Measurements from ENCODE around the gene LY6G6F. TPM values are rescaled to one million over a fixed set of nuclear protein-coding genes. Genes with fewer than 3 reads are reported as not detected.
A peak's percentile ranks its signal among the peaks of the same experiment; 100 is the strongest.

Gene LY6G6F
- total and polyA plus RNA-seq, 10 of the 15 experiments (the other 5 are each of a cell fraction or from before 2014, with no cell fraction given) = not detected

DNA sequence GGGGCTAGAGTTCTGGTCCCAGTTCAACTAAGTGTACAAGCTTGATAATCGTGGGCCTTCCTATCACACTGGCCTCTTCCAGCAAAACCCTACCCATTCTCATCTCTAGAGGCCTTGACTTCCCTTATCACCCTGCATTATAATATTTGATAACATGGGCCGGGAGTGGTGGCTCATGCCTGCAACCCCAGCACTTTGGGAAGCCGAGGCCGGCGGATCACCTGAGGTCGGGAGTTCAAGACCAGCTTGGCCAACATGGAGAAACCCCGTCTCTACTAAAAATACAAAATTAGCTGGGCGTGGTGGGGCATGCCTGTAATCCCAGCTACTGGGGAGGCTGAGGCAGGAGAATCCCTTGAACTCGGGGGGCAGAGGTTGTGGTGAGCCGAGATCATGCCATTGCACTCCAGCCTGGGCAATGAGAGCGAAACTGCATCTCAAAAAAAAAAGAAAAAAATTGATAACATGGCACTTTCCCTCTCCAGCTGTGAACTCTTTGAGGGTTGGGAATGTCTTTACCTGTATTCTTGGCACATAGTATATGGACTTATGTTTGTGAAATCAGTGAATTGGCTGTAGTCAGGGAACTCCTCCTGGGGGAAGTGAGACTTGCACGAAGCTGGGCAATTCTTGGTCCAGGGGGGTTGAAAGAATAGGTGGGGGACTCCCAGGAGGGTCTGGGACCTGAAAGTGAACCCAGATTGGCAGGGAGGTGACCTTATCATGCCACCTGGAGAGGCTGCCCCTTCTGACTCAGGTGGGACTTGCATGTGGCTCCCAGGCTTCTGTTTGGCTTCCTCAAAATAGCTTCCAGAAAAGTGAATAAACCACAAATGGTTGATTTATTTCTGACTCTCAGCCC is 45.2 kb upstream of the LY6G6F start (continued):
- TF ChIP-seq JUNB (IDR thresholded peaks at IDR 0.05) (no peak), MEF2B (IDR thresholded peaks at IDR 0.05; ENCODE audit: partially characterized antibody, poor library complexity, severe bottlenecking) (peak; percentile 60), SMARCA5 (IDR thresholded peaks at IDR 0.05) (0 out of 2 replicates have a peak, but pooled peaks have one; percentile 16), ZSCAN29 (IDR thresholded peaks at IDR 0.05) (no peak), FOXM1 (IDR thresholded peaks at IDR 0.05; ENCODE audit: low read depth, low read length) (no peak), EP300 (IDR thresholded peaks at IDR 0.05; ENCODE audit: borderline replicate concordance in 1 of 2, control insufficient read depth in 1 of 2, low read depth in 2 of 2, low read length in 2 of 2) (no peak), CREM (IDR thresholded peaks at IDR 0.05; ENCODE audit: low read depth) (no peak), SMAD1 (IDR thresholded peaks at IDR 0.05; ENCODE audit: low read depth, partially characterized antibody) (no peak), POLR2AphosphoS5 (IDR thresholded peaks at IDR 0.05; ENCODE audit: low read length) (no peak), NFXL1 (IDR thresholded peaks at IDR 0.05; ENCODE audit: borderline replicate concordance) (no peak), BRCA1 (IDR thresholded peaks at IDR 0.05; ENCODE audit: low read depth, low read length) (no peak), ATF3 (IDR thresholded peaks at IDR 0.05; ENCODE audit: borderline replicate concordance, extremely low read depth, low read depth, low read length) (no peak), MEF2A (IDR thresholded peaks at IDR 0.05; ENCODE audit: insufficient read depth, low read depth, low read length) (0 out of 2 replicates have a peak, but pooled peaks have one; percentile 38), NR2F1 (conservative IDR thresholded peaks at IDR 0.05) (peak; percentile 64), PML (IDR thresholded peaks at IDR 0.05; ENCODE audit: low read length) (0 out of 2 replicates have a peak, but pooled peaks have one; percentile 27), TAF1 (IDR thresholded peaks at IDR 0.05; ENCODE audit: borderline replicate concordance, low read depth, low read length) (no peak), NR2C1 (IDR thresholded peaks at IDR 0.05) (peak; percentile 31; the same call in 1 of the 2 replicates), RELA (IDR thresholded peaks at IDR 0.05; ENCODE audit: borderline replicate concordance, partially characterized antibody) (no peak), ELK1 (IDR thresholded peaks at IDR 0.05; ENCODE audit: low read depth, low read length) (no peak), MTA2 (IDR thresholded peaks at IDR 0.05; ENCODE audit: low read depth) (no peak)
- TF ChIP-seq, protein P1, sequence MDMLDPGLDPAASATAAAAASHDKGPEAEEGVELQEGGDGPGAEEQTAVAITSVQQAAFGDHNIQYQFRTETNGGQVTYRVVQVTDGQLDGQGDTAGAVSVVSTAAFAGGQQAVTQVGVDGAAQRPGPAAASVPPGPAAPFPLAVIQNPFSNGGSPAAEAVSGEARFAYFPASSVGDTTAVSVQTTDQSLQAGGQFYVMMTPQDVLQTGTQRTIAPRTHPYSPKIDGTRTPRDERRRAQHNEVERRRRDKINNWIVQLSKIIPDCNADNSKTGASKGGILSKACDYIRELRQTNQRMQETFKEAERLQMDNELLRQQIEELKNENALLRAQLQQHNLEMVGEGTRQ (IDR thresholded peaks at IDR 0.05; ENCODE audit: borderline replicate concordance, low read depth, low read length) = no peak
- TF ChIP-seq, protein P2, sequence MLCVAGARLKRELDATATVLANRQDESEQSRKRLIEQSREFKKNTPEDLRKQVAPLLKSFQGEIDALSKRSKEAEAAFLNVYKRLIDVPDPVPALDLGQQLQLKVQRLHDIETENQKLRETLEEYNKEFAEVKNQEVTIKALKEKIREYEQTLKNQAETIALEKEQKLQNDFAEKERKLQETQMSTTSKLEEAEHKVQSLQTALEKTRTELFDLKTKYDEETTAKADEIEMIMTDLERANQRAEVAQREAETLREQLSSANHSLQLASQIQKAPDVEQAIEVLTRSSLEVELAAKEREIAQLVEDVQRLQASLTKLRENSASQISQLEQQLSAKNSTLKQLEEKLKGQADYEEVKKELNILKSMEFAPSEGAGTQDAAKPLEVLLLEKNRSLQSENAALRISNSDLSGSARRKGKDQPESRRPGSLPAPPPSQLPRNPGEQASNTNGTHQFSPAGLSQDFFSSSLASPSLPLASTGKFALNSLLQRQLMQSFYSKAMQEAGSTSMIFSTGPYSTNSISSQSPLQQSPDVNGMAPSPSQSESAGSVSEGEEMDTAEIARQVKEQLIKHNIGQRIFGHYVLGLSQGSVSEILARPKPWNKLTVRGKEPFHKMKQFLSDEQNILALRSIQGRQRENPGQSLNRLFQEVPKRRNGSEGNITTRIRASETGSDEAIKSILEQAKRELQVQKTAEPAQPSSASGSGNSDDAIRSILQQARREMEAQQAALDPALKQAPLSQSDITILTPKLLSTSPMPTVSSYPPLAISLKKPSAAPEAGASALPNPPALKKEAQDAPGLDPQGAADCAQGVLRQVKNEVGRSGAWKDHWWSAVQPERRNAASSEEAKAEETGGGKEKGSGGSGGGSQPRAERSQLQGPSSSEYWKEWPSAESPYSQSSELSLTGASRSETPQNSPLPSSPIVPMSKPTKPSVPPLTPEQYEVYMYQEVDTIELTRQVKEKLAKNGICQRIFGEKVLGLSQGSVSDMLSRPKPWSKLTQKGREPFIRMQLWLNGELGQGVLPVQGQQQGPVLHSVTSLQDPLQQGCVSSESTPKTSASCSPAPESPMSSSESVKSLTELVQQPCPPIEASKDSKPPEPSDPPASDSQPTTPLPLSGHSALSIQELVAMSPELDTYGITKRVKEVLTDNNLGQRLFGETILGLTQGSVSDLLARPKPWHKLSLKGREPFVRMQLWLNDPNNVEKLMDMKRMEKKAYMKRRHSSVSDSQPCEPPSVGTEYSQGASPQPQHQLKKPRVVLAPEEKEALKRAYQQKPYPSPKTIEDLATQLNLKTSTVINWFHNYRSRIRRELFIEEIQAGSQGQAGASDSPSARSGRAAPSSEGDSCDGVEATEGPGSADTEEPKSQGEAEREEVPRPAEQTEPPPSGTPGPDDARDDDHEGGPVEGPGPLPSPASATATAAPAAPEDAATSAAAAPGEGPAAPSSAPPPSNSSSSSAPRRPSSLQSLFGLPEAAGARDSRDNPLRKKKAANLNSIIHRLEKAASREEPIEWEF (IDR thresholded peaks at IDR 0.05; ENCODE audit: insufficient replicate concordance, low read depth, low read length) = no peak

Measured in GM12878 (cell line).